HG03139 (cell line): ENCODE results near the gene GPC4.

Experiments
- ATAC-seq: cut with Tn5 transposase; IDR thresholded peaks from one replicate; pipeline ENCODE4 v1.9.1; 2021; ENCODE audit not compliant: unreplicated experiment

Gene GPC4

DNA sequence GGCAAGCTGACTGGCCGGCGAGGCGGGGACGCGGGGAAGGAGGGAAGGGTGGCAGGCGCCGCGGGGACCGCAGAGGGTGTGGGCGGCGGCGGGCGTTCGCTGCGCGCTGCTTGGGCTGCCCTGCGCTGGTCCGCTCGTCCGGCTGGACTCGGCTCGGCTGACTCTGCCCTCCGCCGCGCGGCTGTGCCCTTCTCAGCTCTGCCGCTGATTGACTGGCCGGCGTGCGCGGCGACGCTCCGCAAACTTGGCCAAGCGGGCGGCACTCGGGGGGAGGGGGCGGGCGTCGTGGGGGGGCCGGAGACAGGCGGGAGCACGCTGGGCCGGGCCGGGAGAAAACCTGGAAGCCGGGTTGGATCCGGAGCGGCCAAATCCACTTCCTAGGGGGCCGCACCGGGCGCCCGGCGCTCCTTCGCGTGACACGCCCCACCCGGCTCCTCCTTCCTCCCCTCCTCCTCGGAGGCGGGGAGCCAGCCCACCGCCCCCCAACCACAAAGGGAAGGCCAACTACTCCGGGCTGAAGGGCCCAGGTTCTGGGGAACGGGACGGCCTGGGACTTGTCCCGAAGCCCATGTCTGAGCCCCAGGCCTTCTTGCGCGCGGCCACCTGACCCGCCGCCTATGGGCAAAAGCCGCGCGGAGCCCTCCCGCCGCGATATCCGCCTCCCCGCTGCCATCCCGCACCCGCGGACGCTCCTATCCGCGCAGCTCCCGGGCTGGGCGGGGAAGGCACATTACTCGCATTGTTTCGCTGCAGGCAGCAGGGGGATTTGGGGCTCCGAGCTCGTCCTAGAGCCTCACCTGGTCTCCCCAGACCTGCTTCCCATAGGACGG lies at the start of gene GPC4:
TSS of gene GPC4 (minus strand) at position 214 of the 830 bp plus-strand sequence. CDS start 524 bp downstream, outside the sequence.
- no peak for ATAC-seq

- no peak for ATAC-seq
These were observed 45.9 kb upstream of the GPC4 start for GRCh38 chrX:133461231-133461630.

- ATAC-seq: no peak
These were observed 39.6 kb upstream of the GPC4 start for GRCh38 chrX:133454924-133455323.

- no peak for ATAC-seq
These were observed 39.2 kb upstream of the GPC4 start for GRCh38 chrX:133454491-133454914.

DNA sequence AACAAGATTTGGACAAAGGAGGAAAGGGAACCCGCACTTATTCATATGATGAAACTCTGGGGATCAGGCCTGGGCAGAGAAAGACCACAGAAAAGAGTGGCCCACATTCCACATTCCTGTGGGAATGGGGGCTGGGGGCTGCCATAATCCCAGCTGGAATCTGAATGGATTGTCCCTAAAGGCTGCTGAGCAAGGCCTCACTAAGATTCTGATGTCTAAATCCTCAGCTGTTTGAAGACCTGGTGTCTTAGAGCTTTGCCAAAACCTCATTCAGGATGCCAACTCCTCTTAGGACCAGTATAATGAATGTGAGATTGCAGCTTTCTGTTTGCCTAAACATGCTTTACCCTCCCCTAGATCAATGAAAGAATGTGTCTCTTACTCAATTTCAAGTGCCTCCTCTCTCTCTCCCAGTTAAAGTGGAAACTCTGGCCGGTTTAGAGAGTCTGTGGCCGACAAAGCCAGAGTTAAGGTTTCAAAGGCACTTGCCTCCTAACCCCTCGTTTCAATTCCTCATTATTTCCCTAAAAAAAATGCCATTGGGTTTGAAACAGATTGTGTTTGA lies 33.3 kb upstream of the GPC4 start:
- ATAC-seq: no peak

GRCh38 chrX:133444952-133445831 lies 29.9 kb upstream of the GPC4 start:
- no peak for ATAC-seq

DNA sequence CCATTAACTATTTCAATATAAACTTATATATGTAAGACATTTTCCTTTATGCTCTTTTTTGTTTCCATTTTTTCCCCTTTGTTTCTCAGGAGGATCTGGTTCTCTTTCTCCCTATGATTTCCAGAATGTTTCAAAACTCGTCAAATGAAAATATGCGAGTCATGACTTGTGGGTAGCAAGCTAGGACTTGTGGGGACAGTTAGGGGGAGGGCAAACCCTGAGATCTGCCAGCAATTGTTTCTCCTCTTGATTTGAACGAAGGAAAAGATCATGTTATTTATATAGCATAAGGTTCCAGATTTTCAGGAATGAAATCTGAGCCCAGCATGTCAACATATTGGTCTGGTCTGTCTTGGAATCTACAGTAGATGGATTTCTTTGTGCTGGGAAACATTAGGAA lies 28.9 kb upstream of the GPC4 start:
- no peak for ATAC-seq

DNA sequence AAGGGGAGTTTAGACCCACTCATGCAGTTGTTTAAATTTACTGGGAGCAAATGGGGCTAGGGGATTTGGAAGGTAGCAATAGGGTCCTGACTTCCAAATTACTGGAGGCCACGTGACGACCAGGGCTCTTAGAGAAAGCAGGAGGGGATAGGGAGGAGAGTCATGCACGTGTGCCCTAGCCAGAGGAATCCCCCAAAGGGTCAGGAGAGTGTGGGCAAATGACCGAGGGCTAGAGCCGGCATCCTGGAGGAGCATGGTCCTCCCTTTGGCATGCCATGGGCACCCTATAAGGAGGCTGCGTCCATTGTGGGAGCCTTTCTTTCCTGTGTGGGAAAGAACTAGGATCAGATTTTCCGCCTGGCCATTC lies 25.5 kb upstream of the GPC4 start:
- no peak for ATAC-seq

- no peak for ATAC-seq
These were observed 24.9 kb upstream of the GPC4 start for GRCh38 chrX:133440081-133440796.

DNA sequence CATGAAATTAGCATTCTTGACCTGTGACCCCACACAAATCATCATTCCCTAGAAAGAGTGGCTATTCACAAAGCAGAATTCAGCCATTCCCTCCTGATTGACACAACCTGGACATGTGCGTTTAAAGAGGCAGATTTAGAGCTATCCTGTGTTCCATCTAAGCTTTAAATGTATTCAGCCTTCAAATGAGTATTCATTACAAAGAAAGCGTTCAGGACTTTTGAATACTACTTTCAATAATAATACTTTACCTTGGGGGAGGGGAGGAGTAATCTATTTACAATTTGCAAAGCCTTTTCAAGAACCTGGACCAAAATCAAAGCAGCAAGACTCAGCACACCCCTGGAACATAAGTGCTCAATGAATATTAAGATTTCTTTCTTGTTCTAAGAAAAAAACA lies 22.5 kb upstream of the GPC4 start:
- ATAC-seq: no peak

DNA sequence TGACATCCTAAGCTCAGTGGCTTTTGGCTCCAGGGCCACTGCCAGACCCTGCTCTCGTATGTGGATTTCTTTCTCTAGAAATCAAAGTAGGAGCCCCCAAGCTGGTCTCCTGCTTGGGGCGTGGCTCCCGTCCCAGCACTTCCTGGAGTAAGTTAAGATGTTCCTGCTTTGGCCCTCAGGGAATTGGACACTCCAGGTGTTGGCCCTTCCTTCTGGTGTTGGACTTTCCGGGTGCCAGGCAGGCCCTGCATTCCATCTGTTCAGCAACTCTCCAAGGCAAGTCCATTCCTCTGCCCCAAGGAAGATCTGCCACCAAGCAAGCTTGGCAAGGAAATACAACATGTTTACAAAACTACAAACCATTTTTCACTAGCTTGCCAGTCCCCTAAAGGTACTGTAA lies 22.1 kb upstream of the GPC4 start:
- ATAC-seq: no peak

DNA sequence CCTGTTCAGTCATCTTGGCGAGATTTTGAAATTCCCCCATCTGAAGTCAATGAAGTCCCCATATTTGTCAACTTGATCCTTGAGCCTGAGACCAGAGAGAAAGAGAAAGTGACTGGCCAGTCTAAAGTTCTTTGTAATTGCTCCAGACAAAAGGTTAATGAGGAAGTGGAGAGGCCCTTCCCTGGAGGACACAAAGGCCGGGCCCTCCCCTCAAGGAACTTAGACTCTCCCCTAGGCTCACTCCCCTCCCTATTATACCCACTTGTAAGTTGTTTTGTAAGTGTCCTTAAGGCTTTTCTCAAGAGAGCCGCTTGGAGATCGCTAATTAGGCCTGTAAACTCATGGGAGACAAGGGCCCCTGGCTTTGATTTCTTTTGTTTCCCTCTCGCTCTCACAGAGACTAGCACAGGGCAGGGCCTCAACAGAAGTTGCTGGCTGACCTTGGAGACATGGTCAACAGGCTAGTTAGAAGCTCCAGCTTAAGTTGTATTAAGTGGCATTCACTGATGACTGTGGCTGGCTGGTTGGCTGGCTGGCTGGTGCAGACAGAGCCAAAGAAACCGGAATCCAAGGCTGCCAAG lies 20.3 kb upstream of the GPC4 start:
- no peak for ATAC-seq

DNA sequence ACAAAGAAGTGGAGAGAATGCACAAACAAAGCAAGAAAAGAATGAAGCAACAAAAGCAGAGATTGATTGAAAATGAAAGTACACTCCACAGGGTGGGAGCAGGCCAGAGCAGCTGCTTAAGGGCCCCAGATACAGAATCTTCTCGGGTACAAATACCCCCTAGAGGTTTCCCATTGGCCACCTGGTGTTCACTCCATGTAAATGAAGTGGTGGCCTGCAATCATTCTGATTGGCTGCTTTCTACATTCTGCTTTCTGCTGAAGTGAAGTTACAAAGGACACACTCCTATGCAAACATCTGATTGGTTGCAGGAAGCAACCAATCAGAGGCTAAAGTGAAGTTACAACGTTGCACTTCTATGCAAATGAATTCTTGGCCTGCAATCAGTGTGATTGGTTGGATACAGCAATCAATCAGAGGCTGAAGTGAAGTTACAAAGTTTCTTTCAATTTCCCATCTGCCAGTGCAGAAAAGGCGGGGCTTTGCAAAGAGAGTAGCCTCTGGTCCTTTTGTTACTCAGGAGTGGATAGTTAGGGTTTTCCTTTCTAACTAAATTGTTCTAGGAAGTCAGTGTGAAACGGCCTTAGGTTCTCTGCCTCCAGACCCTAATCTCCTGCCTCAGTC lies 19.0 kb upstream of the GPC4 start:
- no peak for ATAC-seq

DNA sequence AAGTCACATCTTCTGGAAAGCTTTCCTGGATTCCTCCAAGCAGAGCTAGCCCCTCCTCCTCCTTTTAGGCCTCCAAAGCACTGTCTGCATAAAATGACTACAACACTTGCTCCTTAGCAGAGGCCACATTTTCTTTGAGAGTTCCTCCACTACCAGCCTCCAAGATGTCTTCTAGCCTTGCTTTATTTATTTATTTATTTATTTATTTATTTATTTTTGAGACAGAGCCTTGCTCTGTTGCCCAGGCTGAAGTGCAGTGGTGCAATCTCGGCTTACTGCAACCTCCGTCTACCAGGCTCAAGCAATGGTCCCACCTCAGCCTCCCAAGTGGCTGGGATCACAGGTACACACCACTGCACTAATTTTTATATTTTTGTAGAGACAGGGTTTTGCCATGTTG lies 4.6 kb upstream of the GPC4 start:
- ATAC-seq: no peak

DNA sequence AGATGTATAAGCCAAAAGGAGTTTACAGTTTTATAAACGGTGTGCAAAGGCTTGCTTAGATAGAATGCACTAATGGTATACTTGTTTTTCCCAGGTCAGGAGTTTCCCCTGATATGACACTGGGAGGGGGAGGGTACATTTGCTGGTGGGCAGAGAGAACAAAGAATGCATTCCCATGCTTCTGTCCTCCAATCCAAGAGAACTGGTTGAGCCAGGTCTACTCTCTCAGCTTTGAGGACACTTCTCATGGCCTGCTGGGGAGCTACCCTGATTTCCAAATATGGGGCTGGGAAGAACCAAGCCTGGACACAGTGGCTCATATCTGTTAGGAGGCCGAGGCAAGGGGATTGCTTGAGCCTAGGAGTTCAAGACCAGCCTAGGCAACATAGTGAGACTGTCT lies 3.3 kb upstream of the GPC4 start:
- no peak for ATAC-seq

- no peak for ATAC-seq
These were observed 2.1 kb upstream of the GPC4 start for GRCh38 chrX:133417364-133417763.

DNA sequence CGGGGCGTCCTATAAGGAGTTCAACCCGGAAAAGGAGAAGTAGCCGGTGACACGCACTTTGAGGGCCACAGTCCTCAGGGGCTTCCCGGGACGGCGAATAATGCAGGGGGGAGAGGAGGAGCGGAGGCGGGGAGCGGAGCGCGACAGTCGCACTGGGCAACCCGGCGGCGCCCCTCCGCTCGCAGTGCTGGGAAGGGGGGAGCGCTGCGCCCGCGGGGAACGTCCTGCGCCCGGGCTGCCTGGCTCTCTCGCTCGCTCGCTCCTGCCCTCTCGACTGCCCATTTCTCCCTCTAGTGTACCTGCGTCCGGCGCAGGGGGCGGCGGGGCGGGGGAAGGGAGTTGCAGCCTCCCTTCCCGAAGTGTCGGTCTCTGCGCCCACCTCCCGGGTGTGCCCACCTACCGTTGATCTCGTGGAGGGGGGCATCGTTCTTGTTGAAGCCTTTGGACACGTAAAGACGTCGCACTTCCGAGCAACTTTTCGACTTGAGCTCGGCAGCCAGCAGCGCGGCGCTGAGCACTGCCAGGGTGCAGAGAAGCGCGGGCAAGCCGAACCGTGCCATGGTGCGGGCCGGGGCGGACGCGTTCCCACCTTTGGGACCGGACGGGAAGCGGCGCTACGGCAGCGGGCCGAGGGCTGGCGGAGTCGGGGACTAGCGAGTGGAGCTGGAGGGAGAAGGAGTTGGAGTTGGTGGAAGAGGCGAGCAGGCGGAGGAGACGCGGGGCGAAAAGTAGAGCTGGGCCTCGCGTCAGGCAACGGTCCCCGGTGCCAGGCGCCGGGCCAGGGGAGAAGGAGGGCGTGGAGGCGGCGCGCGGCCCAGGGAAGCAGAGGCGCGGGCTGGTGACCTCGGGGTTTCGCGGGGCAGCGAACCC lies 648 bp downstream of the GPC4 start:
- no peak for ATAC-seq

DNA sequence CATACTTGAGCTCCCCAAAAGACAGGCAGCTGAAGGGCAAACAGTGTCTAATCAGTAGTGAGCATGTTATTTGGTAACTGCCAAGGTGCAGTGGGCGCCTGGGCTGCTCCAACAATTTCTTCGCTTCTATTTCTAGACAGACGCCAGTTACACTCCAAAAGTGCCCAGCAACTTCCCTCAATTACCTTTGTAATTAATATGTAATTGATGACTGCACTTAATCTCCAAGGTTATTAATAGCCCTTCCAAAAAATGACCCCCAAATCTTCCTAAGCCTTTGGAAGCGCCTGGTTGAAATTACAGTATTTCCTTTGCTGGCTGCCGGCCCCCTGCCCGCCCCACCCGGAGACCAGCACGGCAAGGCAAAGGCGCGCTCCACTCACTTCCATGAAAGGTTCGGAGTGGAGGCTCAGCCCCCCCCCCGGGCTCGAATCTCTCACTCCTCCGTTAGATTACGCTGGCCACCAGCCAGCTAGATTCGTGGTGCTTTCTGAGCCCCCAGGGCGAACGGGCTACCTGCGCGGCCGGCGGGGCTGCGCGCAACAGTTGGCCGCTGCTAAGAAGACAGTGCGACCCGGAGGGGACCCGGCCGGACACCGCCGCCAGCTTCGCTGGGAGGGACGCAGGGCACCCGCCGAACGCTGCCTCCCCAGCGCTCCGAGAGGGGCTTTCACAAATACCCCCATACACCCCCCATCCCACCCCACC lies 1.9 kb downstream of the GPC4 start:
- no peak for ATAC-seq

GRCh38 chrX:133412665-133413064 lies 2.6 kb downstream of the GPC4 start:
- ATAC-seq: no peak
